IMR-90 (cell line): ENCODE data around the gene HTR2A. TPM values are rescaled to one million over a fixed set of nuclear protein-coding genes. Genes with fewer than 3 reads are reported as not detected.

Experiments used
- ATAC-seq: fragments of 200-7000 bp; cut with Tn5 transposase; 2 replicates; pipeline ENCODE4 v1.9.1; 2020; ENCODE audit warnings: low read depth, mild to moderate bottlenecking, moderate library complexity
- BruUV-seq: library from RNA; stranded (reverse); fragments of 400-500 nt; replicated peaks from 2 replicates; lab custom pipeline; 2021; lab: Mats Ljungman, UMichigan
- CTCF ChIA-PET: fragments of 300-600 bp; formaldehyde crosslinking; extraction: SDS; loops from one replicate; lab custom pipeline; 2021; ENCODE audit warnings: antibody characterized with exemption; lab: Yijun Ruan, JAX
- POLR2A ChIA-PET: fragments of 300-600 bp; sonication (Branson Sonifier 250); formaldehyde crosslinking; loops from one replicate; lab custom pipeline; 2022; ENCODE audit warnings: antibody characterized with exemption; ENCODE audit not compliant: unreplicated experiment; lab: Charles Lee
- DNase-seq: peaks from one replicate; pipeline ENCODE4 v3.0.0; 2013
- H2AFZ ChIP-seq: replicated peaks from 2 replicates; pipeline ENCODE3; 2013; ENCODE audit warnings: low read length, mild to moderate bottlenecking; ENCODE audit not compliant: poor library complexity
- H2AK5ac ChIP-seq: 2 replicates; pipeline ENCODE4 v1.6.1; 2013; ENCODE audit warnings: low read depth, low read length, inconsistent platforms
- H2AK9ac ChIP-seq: replicated peaks from 2 replicates; pipeline ENCODE3; 2013; ENCODE audit warnings: mild to moderate bottlenecking, low read depth, low read length, moderate library complexity; ENCODE audit not compliant: poor library complexity
- H2BK120ac ChIP-seq: 2 replicates; pipeline ENCODE4 v1.6.1; 2013; ENCODE audit warnings: low read depth, low read length, inconsistent platforms
- H2BK15ac ChIP-seq: 3 replicates; pipeline ENCODE4 v1.6.1; 2013; ENCODE audit warnings: low read depth, low read length, inconsistent platforms
- H2BK20ac ChIP-seq: 2 replicates; pipeline ENCODE4 v1.6.1; 2013; ENCODE audit warnings: low read depth, mild to moderate bottlenecking, inconsistent platforms, low read length, moderate library complexity
- H2BK5ac ChIP-seq: 2 replicates; pipeline ENCODE4 v1.6.1; 2013; ENCODE audit warnings: mild to moderate bottlenecking, low read depth, low read length, inconsistent platforms; ENCODE audit not compliant: poor library complexity, severe bottlenecking
- H3K14ac ChIP-seq: replicated peaks from 2 replicates; pipeline ENCODE4 v1.6.1; 2013; ENCODE audit warnings: low read depth, low read length, inconsistent platforms
- H3K18ac ChIP-seq: 2 replicates; pipeline ENCODE4 v1.6.1; 2013; ENCODE audit warnings: low read depth, low read length, control low read depth
- H3K23ac ChIP-seq: 2 replicates; pipeline ENCODE4 v1.6.1; 2013; ENCODE audit warnings: low read depth, low read length, inconsistent platforms
- H3K27ac ChIP-seq: 2 replicates; pipeline ENCODE4 v1.5.1; 2013; ENCODE audit warnings: mild to moderate bottlenecking, control low read depth, low read length; ENCODE audit not compliant: insufficient read depth
- H3K27me3 ChIP-seq: 2 replicates; pipeline ENCODE4 v1.6.1; 2013; ENCODE audit warnings: low read length; ENCODE audit not compliant: control insufficient read depth, insufficient read depth
- H3K36me3 ChIP-seq: 2 replicates; pipeline ENCODE4 v1.6.1; 2013; ENCODE audit warnings: low read length, mixed read lengths; ENCODE audit not compliant: control insufficient read depth, insufficient read depth
- H3K4ac ChIP-seq: 2 replicates; pipeline ENCODE4 v1.6.1; 2013; ENCODE audit warnings: low read depth, low read length, inconsistent platforms
- H3K4me1 ChIP-seq: 2 replicates; pipeline ENCODE4 v1.6.1; 2013; ENCODE audit warnings: low read length, mixed read lengths; ENCODE audit not compliant: control insufficient read depth, insufficient read depth
- H3K4me2 ChIP-seq: 2 replicates; pipeline ENCODE4 v1.6.1; 2013; ENCODE audit warnings: low read depth, mild to moderate bottlenecking, control low read depth, low read length, moderate library complexity
- H3K4me3 ChIP-seq: 2 replicates; pipeline ENCODE4 v1.5.1; 2013; ENCODE audit warnings: low read depth, mild to moderate bottlenecking, control low read depth, low read length, moderate library complexity; ENCODE audit not compliant: insufficient read depth
- H3K56ac ChIP-seq: 2 replicates; pipeline ENCODE4 v1.6.1; 2013; ENCODE audit warnings: low read length, inconsistent platforms; ENCODE audit not compliant: insufficient read depth; ENCODE audit errors: extremely low read depth
- H3K79me1 ChIP-seq, 2 experiments: 2 replicates each; pipeline ENCODE4 v1.6.1; 2013; ENCODE audit warnings: low read length in 2 of 2, inconsistent platforms in 1 of 2, low read depth in 1 of 2
- H3K9ac ChIP-seq: 2 replicates; pipeline ENCODE4 v1.6.1; 2013; ENCODE audit warnings: low read depth, low read length, control low read depth
- H3K9me1 ChIP-seq: 2 replicates; pipeline ENCODE4 v1.6.1; 2013; ENCODE audit warnings: low read length, inconsistent platforms; ENCODE audit not compliant: insufficient read depth
- H3K9me3 ChIP-seq: 2 replicates; pipeline ENCODE4 v1.6.1; 2013; ENCODE audit warnings: low read length; ENCODE audit not compliant: control insufficient read depth, insufficient read depth
- H4K20me1 ChIP-seq: 2 replicates; pipeline ENCODE4 v1.6.1; 2013; ENCODE audit warnings: low read length, inconsistent platforms; ENCODE audit not compliant: insufficient read depth
- H4K5ac ChIP-seq: 2 replicates; pipeline ENCODE4 v1.6.1; 2013; ENCODE audit warnings: mild to moderate bottlenecking, low read depth, low read length, control low read depth
- H4K8ac ChIP-seq, 2 experiments: 2 replicates each; pipeline ENCODE4 v1.6.1; 2013; ENCODE audit warnings: low read depth in 2 of 2, low read length in 2 of 2, control low read depth in 1 of 2, inconsistent platforms in 1 of 2
- H4K91ac ChIP-seq: 2 replicates; pipeline ENCODE4 v1.6.1; 2013; ENCODE audit warnings: low read depth, low read length, inconsistent platforms; ENCODE audit not compliant: insufficient read depth
- BHLHE40 ChIP-seq: fragments of 150-350 bp; IDR thresholded peaks from 2 replicates; pipeline ENCODE4 v1.6.1; 2016; ENCODE audit warnings: mild to moderate bottlenecking, low read depth, low read length
- CEBPB ChIP-seq: IDR thresholded peaks from 2 replicates; pipeline ENCODE4 v1.6.1; 2012; ENCODE audit warnings: low read depth, low read length, improper control_type of control experiment
- CTCF ChIP-seq: conservative IDR thresholded peaks from 2 replicates; pipeline ENCODE4 v1.5.1; 2012; ENCODE audit warnings: mild to moderate bottlenecking, low read depth, low read length, improper control_type of control experiment
- ELK1 ChIP-seq: fragments of 150-350 bp; IDR thresholded peaks from 2 replicates; pipeline ENCODE4 v1.6.1; 2016; ENCODE audit warnings: low read depth, mild to moderate bottlenecking, low read length, moderate library complexity, borderline replicate concordance
- FOS ChIP-seq: fragments of 150-350 bp; IDR thresholded peaks from 2 replicates; pipeline ENCODE4 v1.6.1; 2016; ENCODE audit warnings: low read depth, low read length
- MAZ ChIP-seq: IDR thresholded peaks from 2 replicates; pipeline ENCODE4 v1.6.1; 2012; ENCODE audit warnings: low read depth, mild to moderate bottlenecking, low read length, improper control_type of control experiment, moderate library complexity, borderline replicate concordance
- NFE2L2 ChIP-seq: fragments of 150-350 bp; IDR thresholded peaks from 2 replicates; pipeline ENCODE4 v1.6.1; 2016; ENCODE audit warnings: low read depth, mild to moderate bottlenecking, low read length
- POLR2A ChIP-seq: IDR thresholded peaks from 2 replicates; pipeline ENCODE4 v1.6.1; 2012; ENCODE audit warnings: mild to moderate bottlenecking, low read depth, low read length
- RAD21 ChIP-seq: IDR thresholded peaks from 2 replicates; pipeline ENCODE4 v1.6.1; 2012; ENCODE audit warnings: low read length, improper control_type of control experiment
- RCOR1 ChIP-seq: IDR thresholded peaks from 2 replicates; pipeline ENCODE4 v1.6.1; 2012; ENCODE audit warnings: mild to moderate bottlenecking, low read length, improper control_type of control experiment; ENCODE audit not compliant: insufficient replicate concordance
- RFX5 ChIP-seq: IDR thresholded peaks from 2 replicates; pipeline ENCODE4 v1.8.0; 2012; ENCODE audit warnings: low read depth, mild to moderate bottlenecking, low read length, moderate library complexity
- SMC3 ChIP-seq: fragments of 150-350 bp; IDR thresholded peaks from 2 replicates; pipeline ENCODE4 v1.6.1; 2016; ENCODE audit warnings: low read depth, mild to moderate bottlenecking, antibody characterized with exemption, low read length, moderate library complexity
- USF2 ChIP-seq: fragments of 150-350 bp; IDR thresholded peaks from 2 replicates; pipeline ENCODE4 v1.6.1; 2017; ENCODE audit warnings: mild to moderate bottlenecking, antibody characterized with exemption, low read length, low read depth
- WGBS, 2 experiments: methylation state at CpG; one replicate each; pipeline versions ENCODE4 v1.1.5 to v1.1.7; 2013; ENCODE audit warnings: missing lambda C conversion rate in 2 of 2; ENCODE audit not compliant: insufficient read length in 1 of 2; ENCODE audit errors: extremely low coverage in 2 of 2; 5-methylcytosine and 5-hydroxymethylcytosine counted together
- dilution Hi-C: fragments of 300-500 bp; cut with HindIII; formaldehyde crosslinking; loops from one replicate; pipeline ENCODE4 v1.14.3; 2018; ENCODE audit warnings: low sequenced_read_pairs; ENCODE audit not compliant: unreplicated experiment
- in situ Hi-C: fragments of 300-500 bp; cut with MboI; formaldehyde crosslinking; loops from 3 replicates; pipeline ENCODE4 v1.14.3; 2019; ENCODE audit warnings: low sequenced_read_pairs, inconsistent platforms, mixed read lengths
- intact Hi-C: fragments of 100-400 bp; cut with micrococcal nuclease; formaldehyde crosslinking; loops from 2 replicates; pipeline ENCODE4 v1.10.0; 2022
- polyA plus RNA-seq, 3 experiments: library from polyadenylated mRNA; depleted of rRNA; stranded (reverse); fragments of >200 nt; gene quantifications; 2 replicates each; pipeline ENCODE4 v1.2.3, GENCODE V29; 2012; ENCODE audit warnings: low replicate concordance in 1 of 3
- total RNA-seq: library from RNA; depleted of rRNA; stranded (reverse); fragments of >200 nt; gene quantifications from 2 replicates; pipeline ENCODE4 v1.2.3, GENCODE V29; 2012

HTR2A gene
- total and polyA plus RNA-seq, 2 of the 4 experiments (the other 2 are of a cell fraction), result 0.02 TPM; not detected in 1

GRCh38 chr13:46925486-46925885 is 28.6 kb upstream of the HTR2A start:
- Histone ChIP-seq H3K9me3 (no peaks in the 10 kb centered on the region), H3K14ac (no peak overlapping the region), H3K4me3 (no peak overlapping the region), H2BK15ac (no peak overlapping the region), H3K27me3 (peaks cover 2% of the 10 kb centered on the region), H4K20me1 (no peaks in the 10 kb centered on the region), H4K8ac (no peak overlapping the region), H2AK5ac (no peak overlapping the region), H3K4ac (no peak overlapping the region), H3K27ac (no peak overlapping the region), H3K56ac (no peak overlapping the region), H3K18ac (no peak overlapping the region), H2AK9ac (no peak overlapping the region), H3K79me1 (no peaks in the 10 kb centered on the region), H3K4me1 (no peaks in the 10 kb centered on the region), H3K9ac (no peak overlapping the region), H2AFZ (no peak overlapping the region), H2BK20ac (no peak overlapping the region), H4K5ac (no peak overlapping the region), H3K23ac (no peak overlapping the region), H3K36me3 (no peaks in the 10 kb centered on the region), H3K9me1 (no peaks in the 10 kb centered on the region), H3K4me2 (no peak overlapping the region), H2BK120ac (no peak overlapping the region), H2BK5ac (no peak overlapping the region), H4K91ac (no peak overlapping the region)
- ATAC-seq, result no peak
- BruUV-seq, result no TSS peak
- no peak for DNase-seq
- WGBS, 2 experiments, result no CpG with 5 or more reads among the region's 1 CpG
- in situ Hi-C loops, result no loop called here
- ChIA-PET POLR2A (no interaction called here), CTCF (no interaction called here)
- dilution Hi-C loops, result no loop called here
- no peak for TF ChIP-seq CTCF
- TF ChIP-seq USF2, result no peak
- no peak for TF ChIP-seq BHLHE40
- TF ChIP-seq MAZ, result no peak
- TF ChIP-seq SMC3, result no peak
- no peak for TF ChIP-seq CEBPB
- TF ChIP-seq FOS, result no peak
- no peak for TF ChIP-seq POLR2A
- TF ChIP-seq RAD21, result no peak
- TF ChIP-seq RFX5, result no peak
- no peak for TF ChIP-seq RCOR1
- no peak for TF ChIP-seq NFE2L2
- TF ChIP-seq ELK1, result no peak
- intact Hi-C loops, result no loop called here
